Thoracic aorta (tissue), 2 donors: ENCODE results near the gene TLE1. TPM values are rescaled to one million over a fixed set of nuclear protein-coding genes. Genes with fewer than 3 reads are reported as not detected.
A peak's percentile ranks its signal among the peaks of the same experiment; 100 is the strongest.

Experiments
- ATAC-seq: fragments of 150-250 bp; one replicate; pipeline ENCODE4 v1.8.0; 2017; ENCODE audit warnings: low read depth; ENCODE audit not compliant: insufficient number of reproducible peaks, low FRiP score
- DNase-seq: peaks from one replicate; pipeline ENCODE4 v3.0.0-alpha.2; 2020; ENCODE audit warnings: low spot score
- H3K27ac ChIP-seq, 2 donors: fragments of 200-600 bp; sonication (generic); 1 replicate in 1 of 2; 2 replicates in 1 of 2; pipeline ENCODE4 v1.5.1; 2016; ENCODE audit warnings: mild to moderate bottlenecking in 2 of 2, moderate library complexity in 2 of 2
- H3K27me3 ChIP-seq: fragments of 200-600 bp; sonication (generic); replicated peaks from 2 replicates; pipeline ENCODE4 v1.6.0; 2016; ENCODE audit warnings: mild to moderate bottlenecking; ENCODE audit not compliant: insufficient read depth
- H3K36me3 ChIP-seq: fragments of 200-600 bp; sonication (generic); one replicate; pipeline ENCODE4 v1.5.1; 2016
- H3K4me1 ChIP-seq, 2 donors: fragments of 200-600 bp; sonication (generic); 1 replicate in 1 of 2; 2 replicates in 1 of 2; pipeline versions ENCODE4 v1.5.1 to v1.6.0; 2016; ENCODE audit warnings: low read depth in 2 of 2, mild to moderate bottlenecking in 1 of 2; ENCODE audit not compliant: control insufficient read depth in 1 of 2
- H3K4me3 ChIP-seq: fragments of 200-600 bp; sonication (generic); 2 replicates; pipeline ENCODE4 v1.5.1; 2016; ENCODE audit warnings: mild to moderate bottlenecking
- H3K9me3 ChIP-seq: fragments of 200-600 bp; sonication (generic); 2 replicates; pipeline ENCODE4 v1.5.1; 2016
- CTCF ChIP-seq: fragments of 200-600 bp; sonication (generic); IDR thresholded peaks from one replicate; pipeline ENCODE4 v1.5.1; 2019; ENCODE audit warnings: antibody characterized with exemption
- total RNA-seq, 2 donors: library from RNA; depleted of rRNA; stranded (reverse); fragments of >200 nt; gene quantifications; one replicate each; pipeline versions ENCODE4 v1.1.0 to v1.2.3, GENCODE V29; 2016

The TLE1 gene
- total RNA-seq, 2 donors from 2014 or later = 69.7 to 74.1 TPM

GRCh38 chr9:81605170-81605670 is 84.1 kb downstream of the TLE1 start:
- H3K9me3 ChIP-seq = no peaks in the 10 kb centered on the region
- H3K36me3 ChIP-seq = no peaks in the 10 kb centered on the region
- DNase-seq (no peak), ATAC-seq (no peak)
- H3K27me3 ChIP-seq = no peaks in the 10 kb centered on the region
- peak overlapping the region; percentile 16 to 55 for H3K27ac ChIP-seq
- H3K4me1 ChIP-seq = peaks cover 27 to 59% of the 10 kb centered on the region in 2 donors
- no peak for TF ChIP-seq CTCF
- no peak overlapping the region for H3K4me3 ChIP-seq

GRCh38 chr9:81604306-81605169 is 84.8 kb downstream of the TLE1 start:
- Histone ChIP-seq H3K9me3 (no peaks in the 10 kb centered on the region), H3K27ac (peak overlapping the region; percentile 16 to 55), H3K4me3 (no peak overlapping the region), H3K36me3 (no peaks in the 10 kb centered on the region), H3K27me3 (no peaks in the 10 kb centered on the region), H3K4me1 (peaks cover 27 to 59% of the 10 kb centered on the region in 2 donors)
- DNase-seq = no peak
- no peak for TF ChIP-seq CTCF
- peak; percentile 23 for ATAC-seq

GRCh38 chr9:81602887-81603680 is 86.3 kb downstream of the TLE1 start:
- no peak for TF ChIP-seq CTCF
- ATAC-seq (no peak), DNase-seq (no peak)
- Histone ChIP-seq H3K36me3 (no peaks in the 10 kb centered on the region), H3K27ac (peak overlapping the region in 1 of 2 donors; percentile 18), H3K4me3 (no peak overlapping the region), H3K9me3 (no peaks in the 10 kb centered on the region), H3K4me1 (peaks cover 32 to 61% of the 10 kb centered on the region in 2 donors), H3K27me3 (no peaks in the 10 kb centered on the region)

GRCh38 chr9:81601639-81602623 is 87.4 kb downstream of the TLE1 start:
- H3K27ac ChIP-seq = peak overlapping the region in 1 of 2 donors; percentile 66
- no peak for DNase-seq
- H3K27me3 ChIP-seq = no peaks in the 10 kb centered on the region
- peaks cover 32 to 72% of the 10 kb centered on the region in 2 donors for H3K4me1 ChIP-seq
- no peak overlapping the region for H3K4me3 ChIP-seq
- no peak for ATAC-seq
- H3K9me3 ChIP-seq = no peaks in the 10 kb centered on the region
- no peak for TF ChIP-seq CTCF
- H3K36me3 ChIP-seq = no peaks in the 10 kb centered on the region
